ENCODE results near the gene SLC9A3.

SLC9A3 gene

GRCh38 chr5:540071-540905 lies 16.0 kb upstream of the SLC9A3 start:
- CTCF ChIA-PET: no interaction called here
- H3K27ac ChIP-seq: no peak overlapping the region
- TF ChIP-seq CTCF (conservative IDR thresholded peaks at IDR 0.05; ENCODE audit: low read depth): no peak
- POLR2A ChIA-PET (ENCODE audit: low non-redundant PET): no interaction called here
- no peak for DNase-seq (ENCODE audit: low spot score)

GRCh38 chr5:539469-540070 lies 15.3 kb upstream of the SLC9A3 start:
- POLR2A ChIA-PET (ENCODE audit: low non-redundant PET): no interaction called here
- no peak for DNase-seq (ENCODE audit: low spot score)
- no peak for TF ChIP-seq CTCF (conservative IDR thresholded peaks at IDR 0.05; ENCODE audit: low read depth)
- H3K27ac ChIP-seq: no peak overlapping the region; the same call in 1 of the 2 replicates
- CTCF ChIA-PET: no interaction called here

- DNase-seq (ENCODE audit: low spot score): no peak
- no peak for TF ChIP-seq CTCF (conservative IDR thresholded peaks at IDR 0.05; ENCODE audit: low read depth)
- CTCF ChIA-PET: interaction anchor here (0.5 kb wide), 1 partner anchor 197 kb away, joined by 3 read pairs; no protein-coding TSS in a partner anchor
- no peak overlapping the region; the same call in 1 of the 2 replicates for H3K27ac ChIP-seq
- POLR2A ChIA-PET (ENCODE audit: low non-redundant PET): no interaction called here
Measured at GRCh38 chr5:538801-539468, 14.7 kb upstream of the SLC9A3 start.

- ChIA-PET POLR2A (ENCODE audit: low non-redundant PET) (no interaction called here), CTCF (interaction anchor here (0.5 kb wide), 1 partner anchor 197 kb away, joined by 3 read pairs; no protein-coding TSS in a partner anchor)
- DNase-seq (ENCODE audit: low spot score): no peak
- no peak for TF ChIP-seq CTCF (conservative IDR thresholded peaks at IDR 0.05; ENCODE audit: low read depth)
- no peak overlapping the region for H3K27ac ChIP-seq
Measured at GRCh38 chr5:538271-538771, 14.1 kb upstream of the SLC9A3 start.

GRCh38 chr5:537621-538071 lies 13.4 kb upstream of the SLC9A3 start:
- POLR2A ChIA-PET (ENCODE audit: low non-redundant PET): no interaction called here
- CTCF ChIA-PET: no interaction called here
- no peak for DNase-seq (ENCODE audit: low spot score)
- H3K27ac ChIP-seq: no peak overlapping the region
- TF ChIP-seq CTCF (conservative IDR thresholded peaks at IDR 0.05; ENCODE audit: low read depth): no peak

GRCh38 chr5:537098-537497 lies 12.8 kb upstream of the SLC9A3 start:
- CTCF ChIA-PET: no interaction called here
- no peak for DNase-seq (ENCODE audit: low spot score)
- POLR2A ChIA-PET (ENCODE audit: low non-redundant PET): no interaction called here
- TF ChIP-seq CTCF (conservative IDR thresholded peaks at IDR 0.05; ENCODE audit: low read depth): no peak
- no peak overlapping the region for H3K27ac ChIP-seq

All from RWPE1 (cell line).